NCI-H2029 treated with DMSO at 0.1 percent for 48 hours (cell line): Measurements from ENCODE around the gene NUDT6.
"Not testable (repeated sequence)": the region's sequence is repeated elsewhere in the genome, so short reads cannot be mapped to it uniquely, and the experiment has no call there.

Experiments
- DNase-seq: peaks from one replicate; lab custom pipeline; 2025; lab: John Stamatoyannopoulos, UW

Gene NUDT6

DNA sequence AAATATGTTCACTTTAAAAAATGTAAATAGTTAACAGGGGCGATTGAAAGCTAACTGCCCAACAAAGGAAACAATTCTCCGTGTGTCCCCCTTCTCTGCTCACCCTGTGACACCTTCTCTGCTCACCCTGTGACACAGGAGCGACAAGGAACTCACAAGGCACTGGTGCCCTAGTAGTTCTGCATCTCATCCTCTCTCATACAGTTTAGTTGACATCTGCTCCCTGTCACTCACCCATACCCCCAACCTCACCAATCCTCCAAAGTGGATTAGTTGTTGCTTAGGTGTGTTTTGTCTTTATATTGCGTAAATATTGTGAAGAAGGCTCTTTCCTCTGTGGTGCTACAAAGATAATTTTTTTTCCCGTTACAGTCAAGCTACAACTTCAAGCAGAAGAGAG lies 46.4 kb downstream of the NUDT6 start:
- no peak for DNase-seq

DNA sequence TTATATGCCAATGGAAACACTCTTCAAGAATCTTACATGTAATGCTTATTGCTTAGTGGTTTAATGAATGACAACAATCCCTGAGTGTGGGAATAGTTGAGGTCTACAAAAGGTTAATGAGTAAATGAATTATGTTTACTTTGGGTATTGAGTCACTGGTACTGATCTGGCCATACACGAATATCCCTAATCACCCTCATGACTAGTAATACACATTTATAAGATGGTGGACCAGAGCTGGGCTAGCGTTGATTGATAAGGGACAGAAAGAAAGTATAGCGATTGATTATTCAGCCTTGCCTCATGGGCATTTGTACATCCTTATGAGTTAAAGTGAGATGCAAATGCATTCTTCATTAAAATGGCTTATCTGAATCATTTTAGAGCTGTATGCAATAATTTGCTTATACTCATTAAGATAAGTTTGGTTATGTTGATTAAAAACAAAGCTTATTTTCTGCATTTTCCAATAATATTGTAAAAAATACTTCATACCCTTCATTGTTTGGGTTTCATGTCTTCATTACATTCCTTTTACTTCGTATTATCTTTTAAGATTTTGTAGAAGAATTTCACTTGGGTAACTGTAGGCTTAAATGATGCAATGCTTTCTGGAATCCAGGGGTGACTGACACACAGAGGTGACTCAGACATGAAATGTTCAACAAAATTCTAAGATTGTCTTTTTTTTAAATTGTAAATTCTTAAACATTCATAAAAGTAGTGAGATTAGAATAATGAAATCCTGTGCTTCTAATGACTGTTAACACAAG lies 48.4 kb downstream of the NUDT6 start:
- DNase-seq = no peak

DNA sequence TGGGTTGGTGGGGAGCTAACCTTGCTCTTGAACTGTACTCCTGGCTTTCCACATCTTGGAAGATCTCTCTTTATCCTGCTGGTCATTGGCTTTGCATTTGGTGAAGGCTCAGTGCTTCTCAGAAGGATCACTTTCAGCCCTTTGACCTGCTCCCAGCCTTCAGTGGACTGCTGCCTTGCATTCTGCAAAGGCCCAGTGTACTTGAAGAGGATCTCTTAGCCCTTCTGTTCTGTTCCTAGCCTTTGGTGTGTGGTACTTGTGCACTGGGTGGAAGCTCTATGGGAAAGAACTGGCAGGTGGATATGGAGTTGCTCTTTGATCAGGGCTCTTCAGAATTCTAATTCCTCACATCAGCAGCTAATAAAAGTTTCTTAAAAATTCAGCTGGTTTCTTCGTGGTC lies 49.3 kb downstream of the NUDT6 start:
- DNase-seq = no peak

DNA sequence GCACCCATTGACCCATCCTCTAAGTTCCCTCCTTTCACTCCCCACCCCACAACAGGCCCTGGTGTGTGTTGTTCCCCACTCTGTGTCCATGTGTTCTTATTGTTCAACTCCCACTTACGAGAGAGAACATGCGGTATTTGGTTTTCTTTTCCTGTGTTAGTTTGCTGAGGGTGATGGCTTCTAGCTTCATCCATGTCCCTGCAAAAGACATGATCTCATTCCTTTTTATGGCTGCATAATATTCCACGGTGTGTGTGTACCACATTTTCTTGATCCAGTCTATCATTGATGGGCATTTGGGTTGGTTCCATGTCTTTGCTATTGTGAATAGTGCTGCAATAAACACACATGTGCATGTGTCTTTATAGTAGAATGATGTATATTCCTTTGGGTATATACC lies 54.2 kb downstream of the NUDT6 start:
- DNase-seq = not testable (repeated sequence)

DNA sequence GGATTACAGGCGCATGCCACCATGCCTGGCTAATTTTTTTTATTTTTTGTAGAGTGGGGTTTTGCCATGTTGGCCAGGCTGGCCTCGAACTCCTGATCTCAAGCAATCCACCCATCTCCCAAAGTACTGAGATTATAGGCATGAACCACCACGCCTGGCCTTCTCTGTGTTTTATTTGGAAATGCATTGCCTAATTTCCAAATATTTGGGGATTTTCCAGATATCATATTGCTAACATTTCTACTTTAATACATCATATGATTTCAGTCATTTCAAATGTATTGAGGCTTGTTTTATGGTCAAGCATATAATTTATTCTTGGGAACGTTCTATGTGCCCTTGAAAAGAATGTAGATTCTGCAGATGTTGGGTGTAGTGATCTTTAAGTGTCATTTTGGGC lies 57.0 kb downstream of the NUDT6 start:
- no peak for DNase-seq

DNA sequence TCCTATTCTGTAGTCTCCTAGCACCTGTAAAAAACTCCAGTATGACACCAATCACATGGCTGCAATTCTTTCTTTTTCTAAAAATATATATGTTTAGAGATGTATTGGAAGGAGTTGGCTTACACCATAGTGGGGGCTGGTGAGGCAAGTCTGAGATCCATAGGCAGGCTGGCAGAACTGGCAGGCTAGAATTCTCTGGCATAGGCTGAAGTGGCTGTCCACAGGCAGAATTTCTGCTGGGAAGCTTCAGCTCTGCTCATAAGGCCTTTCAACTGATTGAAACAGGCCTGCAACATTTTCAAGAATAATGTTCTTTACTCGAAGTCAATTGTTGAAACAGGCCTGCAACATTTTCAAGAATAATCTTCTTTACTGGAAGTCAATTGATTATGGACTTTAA lies 58.8 kb downstream of the NUDT6 start:
- DNase-seq = no peak

DNA sequence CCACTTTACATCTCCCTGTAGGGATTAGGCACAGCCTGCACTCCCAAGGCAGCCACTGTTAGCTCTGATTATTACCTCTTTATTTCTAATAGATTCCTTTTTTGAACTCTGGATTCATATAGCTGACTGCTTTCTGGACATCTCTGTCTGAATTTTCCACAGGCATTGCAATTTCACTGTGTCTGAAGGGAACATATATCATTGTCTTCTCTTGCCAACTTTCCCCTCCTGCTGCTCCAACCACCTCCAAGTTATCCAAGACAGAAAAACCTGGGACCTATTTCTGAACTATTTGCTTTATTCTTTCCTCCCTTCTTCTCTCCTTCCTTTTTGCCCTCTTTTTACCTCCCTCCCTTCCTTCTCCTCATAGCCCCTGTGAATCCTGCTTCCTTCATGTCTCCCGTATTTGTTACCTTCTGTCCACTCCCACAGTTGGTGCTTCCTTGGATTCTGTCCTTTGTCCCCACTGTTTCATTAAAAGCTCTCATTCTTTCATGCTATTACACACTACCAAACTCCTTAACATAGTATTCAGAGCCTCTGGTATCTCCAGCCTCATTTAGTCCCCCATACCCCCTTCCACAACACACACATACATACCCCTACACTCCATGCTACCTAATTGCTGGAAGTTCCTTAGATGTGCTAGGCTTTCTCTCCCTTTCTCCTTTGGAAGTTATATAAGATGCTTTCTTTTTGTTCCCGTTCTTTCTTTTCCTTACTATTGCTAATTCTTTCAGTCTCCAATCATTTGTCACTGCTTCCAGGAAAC lies 61.0 kb downstream of the NUDT6 start:
- DNase-seq = no peak

DNA sequence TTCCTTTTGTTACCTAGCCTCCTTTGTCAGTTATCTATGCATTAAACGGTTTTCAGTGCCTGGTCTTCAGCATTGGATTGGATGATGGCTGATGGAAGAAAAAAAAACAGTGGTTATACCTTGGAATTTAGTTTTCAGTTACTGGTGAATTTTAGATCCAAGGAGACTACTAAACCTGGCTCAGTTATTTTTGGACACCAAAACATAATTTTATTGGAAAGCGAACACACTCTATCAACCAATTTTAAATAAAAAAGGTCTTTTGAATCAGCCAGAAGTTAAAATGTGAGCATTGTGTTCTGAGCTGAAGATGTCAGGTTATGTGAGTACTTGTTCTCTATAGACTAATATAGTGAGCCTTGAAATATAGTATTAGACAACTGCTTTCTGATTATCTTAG lies 63.7 kb downstream of the NUDT6 start:
- no peak for DNase-seq

DNA sequence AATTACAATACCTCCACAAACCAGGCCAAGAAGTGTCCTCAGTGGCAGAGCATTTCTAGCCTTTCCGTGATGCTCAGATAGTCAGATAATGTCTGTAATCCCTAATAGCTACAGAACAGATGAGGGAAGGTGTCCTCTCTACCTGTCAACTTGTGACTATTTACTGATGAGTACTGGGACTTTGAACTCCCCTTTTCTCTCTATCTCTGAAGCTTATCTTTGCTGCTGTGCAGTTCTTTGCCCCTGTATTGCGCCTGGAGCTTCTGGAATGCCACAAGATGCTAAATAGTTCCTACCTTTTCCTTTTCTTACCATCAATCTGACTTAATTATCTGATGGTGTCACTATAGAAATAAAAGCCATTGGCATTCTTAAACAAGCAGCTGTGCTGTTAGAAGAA lies 65.2 kb downstream of the NUDT6 start:
- no peak for DNase-seq

DNA sequence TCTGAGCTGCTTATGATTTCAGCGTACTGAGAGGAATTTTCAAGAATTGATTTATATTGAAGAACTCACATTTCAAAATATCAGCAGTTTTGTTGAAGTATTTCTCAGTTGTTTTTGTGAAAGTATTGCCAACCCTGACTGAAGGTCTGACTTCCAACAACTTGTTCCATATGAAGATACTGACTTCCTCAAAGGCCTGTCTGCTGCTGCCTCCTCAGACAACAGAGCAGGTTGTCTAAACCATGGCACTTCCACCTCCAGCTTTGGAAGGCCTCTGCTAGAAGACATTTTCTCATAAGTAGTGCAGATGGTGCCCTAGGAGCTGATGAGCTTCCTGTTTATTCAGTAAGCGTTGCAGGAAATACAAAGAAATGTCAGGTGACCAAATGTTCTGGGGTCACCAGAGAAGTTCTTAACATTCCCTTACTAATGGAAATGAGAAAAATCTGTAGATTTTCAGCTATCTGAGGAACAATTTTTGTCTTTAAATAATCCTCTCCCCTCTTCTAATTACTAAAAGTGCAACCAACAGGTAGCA lies 67.0 kb downstream of the NUDT6 start:
- no peak for DNase-seq

DNA sequence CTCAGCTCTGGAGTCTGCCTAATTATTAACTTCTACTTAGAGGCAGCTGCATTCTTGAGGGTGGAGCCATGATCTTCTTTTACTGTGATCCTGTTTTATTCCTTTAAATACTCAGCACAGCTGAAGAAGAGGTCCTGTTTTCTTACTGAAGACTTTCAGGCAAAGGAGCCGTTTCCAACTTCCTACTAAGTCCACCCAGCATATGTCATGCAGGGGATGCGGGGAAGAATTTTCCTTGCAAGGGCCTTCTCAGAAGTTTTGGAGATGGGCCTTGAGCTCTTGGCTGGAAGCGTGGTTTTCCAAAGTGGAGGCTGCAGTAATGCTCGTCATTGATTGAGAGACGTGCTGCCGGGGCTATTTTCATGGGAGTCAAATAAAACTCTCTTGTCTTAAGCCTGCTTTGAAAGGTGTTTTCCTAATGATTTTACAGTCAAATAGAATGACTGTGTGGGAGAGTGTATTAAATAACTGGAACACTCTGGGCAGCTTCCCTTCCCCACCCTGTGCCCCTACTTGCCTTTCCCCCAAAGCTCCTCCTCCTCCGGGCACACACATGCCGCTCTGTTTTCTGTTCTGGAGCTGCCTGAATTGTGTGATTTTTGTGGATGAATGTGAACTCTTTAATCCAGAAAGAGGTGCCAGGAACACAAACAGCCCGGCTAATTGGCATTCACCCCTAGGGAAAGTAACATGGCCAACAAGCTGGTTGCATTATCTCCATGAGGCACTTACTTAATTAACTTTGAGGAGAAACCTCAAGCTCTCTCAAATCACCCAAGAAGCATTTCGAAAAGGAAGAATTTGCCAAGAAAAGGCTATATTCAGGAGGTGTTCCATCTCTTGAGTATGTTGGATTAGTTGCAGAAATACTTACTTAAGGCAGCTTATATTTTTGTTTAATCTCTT lies 67.7 kb downstream of the NUDT6 start:
- no peak for DNase-seq

DNA sequence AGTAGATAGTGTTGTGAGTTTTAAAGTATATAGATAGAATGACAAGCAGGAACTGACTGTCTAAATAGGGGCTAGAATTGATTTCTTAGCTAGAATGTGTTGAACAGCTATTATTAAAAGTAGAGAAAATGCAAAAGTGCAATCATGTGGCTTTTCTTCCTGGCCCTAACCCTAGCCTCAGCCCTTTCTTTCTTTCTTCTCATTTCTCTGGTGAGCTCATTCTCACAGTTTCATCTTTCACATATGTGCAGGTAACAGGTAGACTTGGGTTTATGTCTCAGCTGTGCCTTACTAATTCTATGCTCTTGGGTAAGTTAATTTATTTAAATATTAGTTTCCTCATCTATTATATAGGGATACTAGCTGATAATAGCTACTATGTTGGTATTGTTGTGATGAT lies 70.8 kb downstream of the NUDT6 start:
- no peak for DNase-seq

DNA sequence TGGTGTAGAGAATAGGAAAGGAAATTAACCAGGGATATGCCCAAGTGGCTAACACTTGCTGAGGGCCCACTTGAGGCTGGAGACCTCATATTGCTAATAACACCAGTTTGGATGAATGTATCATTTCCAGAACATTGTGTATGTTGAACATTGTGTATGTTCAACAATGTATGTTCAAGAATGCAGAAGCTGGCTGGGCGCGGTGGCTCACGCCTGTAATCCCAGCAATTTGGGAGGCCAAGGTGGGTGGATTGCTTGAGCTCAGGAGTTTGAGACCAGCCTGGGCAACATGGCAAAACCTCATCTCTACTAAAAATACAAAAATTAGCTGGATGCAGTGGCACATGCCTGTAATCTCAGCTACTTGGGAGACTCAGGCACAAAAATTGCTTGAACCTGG lies 72.6 kb downstream of the NUDT6 start:
- DNase-seq = not testable (repeated sequence)

DNA sequence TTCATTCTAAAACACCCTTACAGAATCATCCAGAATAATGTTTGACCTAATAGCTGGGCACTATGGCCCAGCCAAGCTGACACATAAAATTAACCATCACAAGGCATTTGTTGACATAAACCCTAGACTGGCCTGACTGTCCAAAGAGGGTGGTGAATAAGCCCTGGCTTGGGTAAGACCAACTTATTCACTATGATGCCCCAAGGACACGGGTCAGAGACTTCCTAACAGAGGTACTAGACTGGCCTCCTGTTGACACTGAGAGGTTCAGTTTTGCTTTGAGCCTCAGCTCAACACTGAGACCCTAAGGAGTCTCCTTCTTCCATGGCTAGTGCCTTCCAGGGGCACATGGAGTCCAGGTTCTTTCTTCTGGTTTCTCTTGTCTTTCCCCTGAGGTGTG lies 74.5 kb downstream of the NUDT6 start:
- DNase-seq = no peak

DNA sequence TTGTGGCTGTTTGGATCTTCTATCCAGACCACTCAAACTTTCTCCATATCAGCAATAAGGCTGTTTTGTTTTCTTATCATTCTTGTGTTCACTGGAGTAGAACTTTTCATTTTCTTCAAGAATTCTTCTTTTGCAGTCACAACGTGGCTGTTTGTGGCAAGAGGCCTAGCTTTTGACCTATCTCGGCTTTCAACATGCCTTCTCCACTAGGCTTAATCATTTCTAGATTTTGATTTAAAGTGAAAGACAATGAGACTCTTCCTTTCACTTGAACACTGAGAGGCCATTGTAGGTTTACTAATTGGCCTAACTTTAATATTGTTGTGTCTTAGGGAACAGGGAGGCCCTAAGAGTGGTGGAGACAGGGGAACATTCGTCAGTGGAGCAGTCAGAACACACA lies 76.6 kb downstream of the NUDT6 start:
- no peak for DNase-seq

DNA sequence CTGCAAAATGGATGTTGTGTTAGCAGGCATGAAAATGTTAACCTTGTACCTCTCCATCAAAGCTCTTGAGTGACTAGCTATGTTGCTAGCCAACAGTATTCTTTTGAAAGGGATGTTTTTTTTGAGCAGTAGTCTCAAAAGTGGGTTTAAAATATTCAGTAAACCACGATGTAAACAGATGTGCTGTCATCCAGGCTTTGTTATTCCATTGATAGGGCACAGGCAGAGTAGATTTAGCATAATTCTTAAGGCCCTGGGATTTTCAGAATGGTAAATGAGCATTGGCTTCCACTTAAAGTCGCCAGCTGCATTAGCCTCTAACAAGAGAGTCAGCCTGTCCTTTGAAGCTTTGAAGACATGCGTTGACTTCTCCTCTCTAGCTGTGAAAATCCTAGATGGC lies 77.3 kb downstream of the NUDT6 start:
- DNase-seq = no peak

DNA sequence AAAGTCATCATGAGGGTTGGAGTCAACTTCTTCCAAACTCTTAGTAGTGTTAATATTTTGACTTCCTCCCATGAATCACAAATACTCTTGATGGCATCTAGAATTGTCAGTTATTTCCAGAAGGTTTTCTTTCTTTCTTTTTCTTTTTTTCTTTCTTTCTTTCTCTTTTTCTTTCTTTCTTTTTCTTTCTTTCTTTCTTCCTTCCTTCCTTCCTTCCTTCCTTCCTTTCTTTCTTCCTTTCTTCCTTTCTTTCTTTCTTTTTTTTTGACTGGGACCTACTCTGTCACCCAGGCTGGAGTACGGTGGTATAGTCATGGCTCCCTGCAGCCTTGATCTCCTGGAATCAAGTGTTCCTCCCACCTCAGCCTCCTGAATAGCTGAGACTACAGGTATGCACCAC lies 78.0 kb downstream of the NUDT6 start:
- not testable (repeated sequence) for DNase-seq

DNA sequence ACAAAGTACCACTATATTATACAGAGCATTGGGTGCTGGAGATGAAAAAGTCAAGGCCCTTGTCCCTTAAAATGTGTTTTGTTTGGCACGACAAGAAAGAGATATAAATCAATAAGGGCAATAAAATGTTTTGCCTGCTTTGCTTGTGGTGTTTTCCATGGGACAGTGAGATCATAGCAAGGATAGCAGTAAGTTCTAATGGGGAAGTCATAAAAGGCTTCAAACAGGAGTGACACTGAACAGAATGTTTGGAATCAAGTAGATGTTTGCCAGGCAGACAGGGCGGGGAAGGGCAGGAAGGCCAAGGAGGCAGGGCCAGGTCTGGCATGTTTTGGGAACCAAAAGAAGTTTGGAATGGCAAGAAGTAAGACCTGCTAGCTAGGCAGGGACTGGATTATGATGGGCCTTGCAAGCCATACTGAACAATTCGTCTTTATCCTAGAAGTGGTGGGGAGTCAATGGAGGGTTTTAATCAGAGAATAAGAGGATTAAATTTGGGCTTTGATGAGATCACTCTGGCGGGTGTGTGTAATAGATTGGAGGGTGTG lies 79.3 kb downstream of the NUDT6 start:
- no peak for DNase-seq
